Measurements from ENCODE around the gene SPACA4. TPM values are rescaled to one million over a fixed set of nuclear protein-coding genes. Genes with fewer than 3 reads are reported as not detected.

Gene SPACA4
- polyA plus RNA-seq, 3 donors, result not detected

DNA sequence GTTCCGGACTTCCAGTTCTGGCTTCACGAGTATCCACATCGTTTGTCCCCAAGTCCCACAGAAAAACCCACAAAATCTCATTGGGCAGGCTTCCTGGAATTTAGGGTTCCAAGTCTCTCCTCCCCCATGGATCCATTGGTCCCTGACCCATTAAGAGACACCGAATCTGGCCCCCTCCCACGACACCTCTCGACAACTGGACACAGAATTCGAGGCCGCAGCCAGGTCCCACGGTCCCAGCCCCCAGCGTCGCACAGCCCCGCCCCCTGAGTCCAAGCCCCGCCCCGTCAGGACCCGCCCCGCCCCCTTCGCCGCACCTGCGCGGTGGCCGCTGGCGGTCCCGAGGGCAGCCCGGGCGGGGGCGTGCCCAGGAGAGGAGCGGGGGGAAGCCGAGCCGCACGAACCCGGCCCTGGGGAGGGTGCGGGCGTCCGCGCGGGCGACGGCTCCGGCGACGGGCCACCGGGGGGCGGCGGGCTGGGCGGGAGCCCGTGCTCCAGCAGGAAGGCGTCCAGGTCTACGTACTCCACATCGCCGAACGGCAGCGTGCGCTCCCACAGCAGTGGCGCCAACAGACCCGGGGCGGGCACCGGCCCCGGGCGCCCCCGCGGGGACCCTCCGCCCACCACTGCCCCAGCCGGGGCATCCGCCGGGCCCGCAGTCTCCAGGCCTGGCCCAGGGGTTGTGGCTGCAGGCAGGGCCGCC, 28.9 kb downstream of the SPACA4 start:
- peak overlapping the region; percentile 70 to 86 (median 84) for H3K4me3 ChIP-seq (replicated peaks in 1 of 3; ENCODE audit: low read depth in 2 of 3, low read length in 3 of 3)
- TF ChIP-seq, protein P1, sequence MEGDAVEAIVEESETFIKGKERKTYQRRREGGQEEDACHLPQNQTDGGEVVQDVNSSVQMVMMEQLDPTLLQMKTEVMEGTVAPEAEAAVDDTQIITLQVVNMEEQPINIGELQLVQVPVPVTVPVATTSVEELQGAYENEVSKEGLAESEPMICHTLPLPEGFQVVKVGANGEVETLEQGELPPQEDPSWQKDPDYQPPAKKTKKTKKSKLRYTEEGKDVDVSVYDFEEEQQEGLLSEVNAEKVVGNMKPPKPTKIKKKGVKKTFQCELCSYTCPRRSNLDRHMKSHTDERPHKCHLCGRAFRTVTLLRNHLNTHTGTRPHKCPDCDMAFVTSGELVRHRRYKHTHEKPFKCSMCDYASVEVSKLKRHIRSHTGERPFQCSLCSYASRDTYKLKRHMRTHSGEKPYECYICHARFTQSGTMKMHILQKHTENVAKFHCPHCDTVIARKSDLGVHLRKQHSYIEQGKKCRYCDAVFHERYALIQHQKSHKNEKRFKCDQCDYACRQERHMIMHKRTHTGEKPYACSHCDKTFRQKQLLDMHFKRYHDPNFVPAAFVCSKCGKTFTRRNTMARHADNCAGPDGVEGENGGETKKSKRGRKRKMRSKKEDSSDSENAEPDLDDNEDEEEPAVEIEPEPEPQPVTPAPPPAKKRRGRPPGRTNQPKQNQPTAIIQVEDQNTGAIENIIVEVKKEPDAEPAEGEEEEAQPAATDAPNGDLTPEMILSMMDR (IDR thresholded peaks at IDR 0.05), result no peak
- no peaks in the 10 kb centered on the region for H3K9me3 ChIP-seq (replicated peaks in 1 of 2; ENCODE audit: control insufficient read depth in 1 of 2, insufficient read depth in 1 of 2, low read length in 2 of 2)
- Mint-ChIP-seq H3K27me3 (ENCODE audit: low read depth in 3 of 3) (peaks cover 2 to 9% (median 4%) of the 10 kb centered on the region in 3 donors), H3K4me1 (peaks cover 65% of the 10 kb centered on the region), H3K9me3 (peaks cover 0 to 3% (median 1%) of the 10 kb centered on the region in 7 donors), H3K36me3 (peaks cover 16 to 26% of the 10 kb centered on the region in 2 donors), H3K4me3 (peak overlapping the region; percentile 98 to 99), H3K27ac (peak overlapping the region; percentile 91 to 99 (median 96))
- peak overlapping the region; percentile 84 for H3K9ac ChIP-seq (ENCODE audit: insufficient read depth, low read length, poor library complexity, severe bottlenecking)
- peaks cover 65 to 94% of the 10 kb centered on the region in 2 donors for H3K4me1 ChIP-seq (ENCODE audit: control insufficient read depth in 1 of 2, insufficient read depth in 2 of 2, low read length in 2 of 2)
- H4K20me1 ChIP-seq (ENCODE audit: insufficient read depth, low read length), result peaks cover 21% of the 10 kb centered on the region
- H3K79me2 ChIP-seq (ENCODE audit: insufficient read depth, low read length), result peaks cover 44% of the 10 kb centered on the region
- H2AFZ ChIP-seq (ENCODE audit: insufficient read depth, low read depth, low read length, poor library complexity, severe bottlenecking), result peak overlapping the region; percentile 60
- intact Hi-C loops (cut with micrococcal nuclease), result loop anchor here (2.0 to 10.0 kb wide), 4 partner anchors 17 to 332 kb away; partner anchors contain the start of genes FTL (in 2 of the 2), RPL18 (in 2 of the 2), SPHK2 (in 2 of the 2) and EMP3 (in 1 of the 2)
- peak overlapping the region; percentile 93 for H3K4me2 ChIP-seq (replicated peaks; ENCODE audit: extremely low read depth, low read length, poor library complexity, severe bottlenecking)
- no peaks in the 10 kb centered on the region for H3K27me3 ChIP-seq (ENCODE audit: control insufficient read depth in 2 of 2, insufficient read depth in 2 of 2, low read length in 2 of 2)
- peaks cover 15 to 23% of the 10 kb centered on the region in 2 donors for H3K36me3 ChIP-seq (replicated peaks in 1 of 2; ENCODE audit: control insufficient read depth in 1 of 2, insufficient read depth in 2 of 2, low read length in 2 of 2)
- under 1% methylated on average over 63 of the region's 67 CpGs for WGBS (ENCODE audit: insufficient coverage)
- peak overlapping the region; percentile 95 to 96 for H3K27ac ChIP-seq (ENCODE audit: low read depth in 1 of 2, low read length in 2 of 2)
- DNase-seq, result peak in 2 of 3 donors; percentile 40 to 60

DNA sequence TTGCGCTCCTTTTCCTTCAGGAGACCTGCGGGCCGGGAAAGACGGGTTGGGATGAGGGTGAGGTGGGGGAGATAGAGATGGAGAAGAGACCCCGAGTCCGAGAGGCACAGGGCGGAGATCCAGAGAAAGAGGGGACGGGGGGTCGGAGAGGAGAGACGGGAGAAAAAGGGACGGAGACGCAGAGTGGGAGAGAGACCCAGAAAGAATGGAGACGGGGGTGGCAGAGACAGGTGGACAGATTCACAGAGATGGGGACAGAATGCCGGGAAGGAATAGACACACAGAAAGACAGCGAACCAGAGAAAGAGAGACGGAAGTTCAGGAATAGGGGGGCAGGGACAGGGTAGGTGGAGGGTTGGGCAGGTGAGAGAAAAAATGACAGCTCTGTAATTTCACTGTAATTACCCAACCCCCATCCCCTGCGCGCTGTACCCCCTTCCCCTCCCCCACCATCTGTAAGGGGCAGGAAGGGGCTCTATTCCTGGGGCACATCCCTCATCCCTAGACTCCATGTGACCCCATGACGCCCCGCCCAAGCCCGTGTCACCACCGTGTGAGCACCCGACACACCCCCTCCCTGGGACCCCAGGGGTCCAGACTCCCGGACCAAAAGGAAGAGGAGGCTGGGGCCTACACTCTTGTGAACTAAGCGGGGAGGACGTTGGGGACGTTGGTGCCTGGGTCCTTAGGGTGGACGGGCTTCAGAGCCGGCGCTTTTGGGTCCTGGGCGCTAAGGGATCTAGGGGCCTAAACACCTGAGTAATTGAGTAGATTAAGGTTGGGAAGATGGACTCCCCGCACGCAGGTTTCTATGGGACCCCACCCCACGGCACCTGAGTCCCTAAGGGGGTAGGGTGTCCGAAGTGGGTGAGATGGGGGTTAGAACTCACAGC, 29.7 kb downstream of the SPACA4 start:
- Histone ChIP-seq H3K4me1 (ENCODE audit: control insufficient read depth in 1 of 2, insufficient read depth in 2 of 2, low read length in 2 of 2) (peaks cover 57 to 86% of the 10 kb centered on the region in 2 donors), H3K9ac (ENCODE audit: insufficient read depth, low read length, poor library complexity, severe bottlenecking) (peak overlapping the region; percentile 84)

More for the DNA sequence above, 29.7 kb downstream of the SPACA4 start:
- Mint-ChIP-seq H3K27me3 (ENCODE audit: low read depth in 3 of 3) (peaks cover 2 to 9% (median 7%) of the 10 kb centered on the region in 3 donors), H3K4me1 (peaks cover 58% of the 10 kb centered on the region), H3K36me3 (peaks cover 17 to 25% of the 10 kb centered on the region in 2 donors), H3K9me3 (peaks cover 0 to 3% (median 1%) of the 10 kb centered on the region in 7 donors), H3K4me3 (peak overlapping the region; percentile 98 to 99), H3K27ac (peak overlapping the region; percentile 87 to 99 (median 96))
- Histone ChIP-seq H3K27ac (ENCODE audit: low read depth in 1 of 2, low read length in 2 of 2) (peak overlapping the region; percentile 95 to 96), H3K79me2 (ENCODE audit: insufficient read depth, low read length) (peaks cover 44% of the 10 kb centered on the region), H3K36me3 (replicated peaks in 1 of 2; ENCODE audit: control insufficient read depth in 1 of 2, insufficient read depth in 2 of 2, low read length in 2 of 2) (peaks cover 15 to 20% of the 10 kb centered on the region in 2 donors), H3K4me3 (replicated peaks in 1 of 3; ENCODE audit: low read depth in 2 of 3, low read length in 3 of 3) (peak overlapping the region; percentile 70 to 86 (median 84)), H3K9me3 (replicated peaks in 1 of 2; ENCODE audit: control insufficient read depth in 1 of 2, insufficient read depth in 1 of 2, low read length in 2 of 2) (no peaks in the 10 kb centered on the region), H3K4me2 (replicated peaks; ENCODE audit: extremely low read depth, low read length, poor library complexity, severe bottlenecking) (peak overlapping the region; percentile 93), H4K20me1 (ENCODE audit: insufficient read depth, low read length) (peaks cover 14% of the 10 kb centered on the region), H3K27me3 (ENCODE audit: control insufficient read depth in 2 of 2, insufficient read depth in 2 of 2, low read length in 2 of 2) (no peaks in the 10 kb centered on the region), H2AFZ (ENCODE audit: insufficient read depth, low read depth, low read length, poor library complexity, severe bottlenecking) (peak overlapping the region; percentile 60)
- under 1% methylated on average over 28 of the region's 35 CpGs for WGBS (ENCODE audit: insufficient coverage)
- intact Hi-C loops (cut with micrococcal nuclease), result loop anchor here (2.0 to 10.0 kb wide), 4 partner anchors 17 to 331 kb away; partner anchors contain the start of genes FTL (in 2 of the 2), RPL18 (in 2 of the 2), SPHK2 (in 2 of the 2) and EMP3 (in 1 of the 2)
- peak in 1 of 3 donors; percentile 34 for DNase-seq
- TF ChIP-seq, protein P1 (IDR thresholded peaks at IDR 0.05), result no peak
